A549 (cell line): ENCODE measurements around the gene HDAC10. TPM values are rescaled to one million over a fixed set of nuclear protein-coding genes. Genes with fewer than 3 reads are reported as not detected.

ENCODE experiments used
- ATAC-seq, 2 experiments: fragments of 200-7000 bp in 1 of 2; fragments of >200 bp in 1 of 2; cut with Nextera tagmentation in 1 of 2; cut with Tn5 transposase in 1 of 2; 3 replicates each; pipeline versions ENCODE4 v1.8.0 to v1.9.1; 2018 to 2020; ENCODE audit warnings: mild to moderate bottlenecking in 1 of 2, moderate library complexity in 1 of 2
- CTCF ChIA-PET: fragments of 300-600 bp; sonication (Branson Sonifier 250); formaldehyde crosslinking; extraction: SDS; loops from one replicate; lab custom pipeline; 2021; ENCODE audit warnings: antibody characterized with exemption, inconsistent platforms; lab: Yijun Ruan, JAX
- POLR2A ChIA-PET: fragments of 350-600 bp; formaldehyde crosslinking; extraction: SDS; loops from one replicate; lab custom pipeline; 2021; ENCODE audit warnings: antibody characterized with exemption, inconsistent platforms; lab: Yijun Ruan, JAX
- DNase-seq, 2 experiments: peaks; one replicate each; pipeline versions ENCODE4 v3.0.0 to v3.0.0-alpha.2; 2011 to 2016; ENCODE audit warnings: low read depth in 1 of 2, low spot score in 1 of 2
- FAIRE-seq: peaks from 2 replicates; lab custom pipeline; 2011; peaks lifted over from hg19 to GRCh38; lab: Jason Lieb, UNC
- H3K27ac ChIP-seq, 2 experiments: fragments of >200 bp; sonication (Bioruptor Twin); formaldehyde crosslinking; 3 replicates each; pipeline ENCODE4 v1.5.1; 2016 to 2017
- H3K4me1 ChIP-seq: fragments of >200 bp; sonication (Bioruptor Twin); formaldehyde crosslinking; 3 replicates; pipeline ENCODE4 v1.6.1; 2016
- H3K4me2 ChIP-seq: fragments of >200 bp; sonication (Bioruptor Twin); formaldehyde crosslinking; 3 replicates; pipeline ENCODE4 v1.6.1; 2016
- H3K4me3 ChIP-seq: fragments of >200 bp; sonication (Bioruptor Twin); formaldehyde crosslinking; 3 replicates; pipeline ENCODE4 v1.5.1; 2016
- H3K9me3 ChIP-seq: fragments of >200 bp; sonication (Bioruptor Twin); formaldehyde crosslinking; 3 replicates; pipeline ENCODE4 v1.6.1; 2016
- ATOH8 ChIP-seq: fragments of 250-450 bp; sonication (Bioruptor Pico); IDR thresholded peaks from 2 replicates; pipeline ENCODE4 v1.5.0; 2020; ENCODE audit warnings: low read depth, mild to moderate bottlenecking, moderate library complexity
- BCL3 ChIP-seq: fragments of >200 bp; sonication (Bioruptor Twin); formaldehyde crosslinking; IDR thresholded peaks from 3 replicates; pipeline ENCODE4 v1.6.1; 2016
- BHLHE40 ChIP-seq: IDR thresholded peaks from 2 replicates; pipeline ENCODE4 v1.6.1; 2012; ENCODE audit warnings: low read depth, low read length, inconsistent platforms
- CBX2 ChIP-seq: fragments of 200-600 bp; sonication (generic); IDR thresholded peaks from 2 replicates; pipeline ENCODE4 v1.6.1; 2016; ENCODE audit warnings: low read depth, mild to moderate bottlenecking, borderline replicate concordance
- CBX8 ChIP-seq: fragments of 200-600 bp; sonication (generic); IDR thresholded peaks from 2 replicates; pipeline ENCODE4 v1.6.1; 2016
- CEBPB ChIP-seq, 2 experiments: fragments of >200 bp in 1 of 2; sonication (Bioruptor Twin) in 1 of 2; formaldehyde crosslinking in 1 of 2; IDR thresholded peaks; 2 replicates each; pipeline ENCODE4 v1.6.1; 2012 to 2016
- EP300 ChIP-seq, 2 experiments: fragments of >200 bp; sonication (Bioruptor Twin); formaldehyde crosslinking; IDR thresholded peaks; 2 replicates in 1 of 2; 3 replicates in 1 of 2; pipeline ENCODE4 v1.6.1; 2016 to 2017
- FOSB ChIP-seq: fragments of 250-450 bp; sonication (Bioruptor Pico); IDR thresholded peaks from 2 replicates; pipeline ENCODE4 v1.5.0; 2020; ENCODE audit warnings: mild to moderate bottlenecking, moderate library complexity
- FOSL2 ChIP-seq, 2 experiments: fragments of 450-650 bp in 1 of 2; fragments of >200 bp in 1 of 2; sonication (Bioruptor Twin) in 1 of 2; formaldehyde crosslinking; IDR thresholded peaks; 2 replicates each; pipeline versions ENCODE4 v1.5.0 to v1.6.1; 2016 to 2020; ENCODE audit warnings: mild to moderate bottlenecking in 1 of 2, moderate library complexity in 1 of 2
- GATA3 ChIP-seq: IDR thresholded peaks from 2 replicates; pipeline ENCODE4 v1.6.1; 2012; ENCODE audit warnings: borderline replicate concordance
- HDAC2 ChIP-seq: fragments of 200-600 bp; sonication (generic); IDR thresholded peaks from 2 replicates; pipeline ENCODE4 v1.6.1; 2016
- HOXB13 ChIP-seq: fragments of 250-450 bp; sonication (Bioruptor Pico); IDR thresholded peaks from 2 replicates; pipeline ENCODE4 v1.5.0; 2020; ENCODE audit warnings: low read depth, mild to moderate bottlenecking, moderate library complexity
- JUN ChIP-seq, 2 experiments: fragments of >200 bp; sonication (Bioruptor Twin); formaldehyde crosslinking; IDR thresholded peaks; 2 replicates in 1 of 2; 3 replicates in 1 of 2; pipeline ENCODE4 v1.6.1; 2016 to 2017
- KDM1A ChIP-seq: fragments of 200-600 bp; sonication (generic); IDR thresholded peaks from 2 replicates; pipeline ENCODE4 v1.6.1; 2016; ENCODE audit warnings: low read depth, mild to moderate bottlenecking
- MAZ ChIP-seq: fragments of 150-350 bp; IDR thresholded peaks from 2 replicates; pipeline ENCODE4 v1.6.1; 2014; ENCODE audit warnings: antibody characterized with exemption, low read depth, low read length, borderline replicate concordance
- NPAS2 ChIP-seq: fragments of 250-450 bp; sonication (Bioruptor Pico); IDR thresholded peaks from 2 replicates; pipeline ENCODE4 v1.8.0; 2022; ENCODE audit warnings: mild to moderate bottlenecking, moderate library complexity, borderline replicate concordance
- PHF8 ChIP-seq: fragments of 200-600 bp; sonication (generic); IDR thresholded peaks from 2 replicates; pipeline ENCODE4 v1.6.1; 2016; ENCODE audit warnings: low read depth, mild to moderate bottlenecking, antibody characterized with exemption, moderate library complexity, borderline replicate concordance
- POLR2AphosphoS2 ChIP-seq: conservative IDR thresholded peaks from 2 replicates; pipeline ENCODE4 v1.6.1; 2012; ENCODE audit warnings: low read length, improper control_type of control experiment, inconsistent platforms
- REST ChIP-seq: fragments of 200-600 bp; sonication (generic); IDR thresholded peaks from 2 replicates; pipeline ENCODE4 v1.6.1; 2016; ENCODE audit warnings: antibody characterized with exemption, mild to moderate bottlenecking, moderate library complexity
- SREBF2 ChIP-seq: fragments of 450-650 bp; IDR thresholded peaks from 2 replicates; pipeline ENCODE4 v1.6.1; 2014; ENCODE audit warnings: mild to moderate bottlenecking, moderate library complexity
- TFCP2L1 ChIP-seq: fragments of 250-450 bp; sonication (Bioruptor Pico); IDR thresholded peaks from 2 replicates; pipeline ENCODE4 v1.5.0; 2021; ENCODE audit warnings: mild to moderate bottlenecking
- ZC3H11A ChIP-seq: fragments of 450-650 bp; IDR thresholded peaks from 2 replicates; pipeline ENCODE4 v1.6.1; 2014; ENCODE audit warnings: antibody characterized with exemption, mild to moderate bottlenecking
- ZFP36 ChIP-seq: fragments of 450-650 bp; IDR thresholded peaks from 2 replicates; pipeline ENCODE4 v1.6.1; 2014; ENCODE audit warnings: borderline replicate concordance; ENCODE audit not compliant: partially characterized antibody
- ZNF302 ChIP-seq: fragments of 250-450 bp; sonication (Bioruptor Pico); IDR thresholded peaks from 2 replicates; pipeline ENCODE4 v1.9.0; 2021; ENCODE audit warnings: inconsistent platforms, mild to moderate bottlenecking, moderate library complexity
- WGBS: methylation state at CpG from one replicate; pipeline ENCODE4 v1.1.6; 2017; ENCODE audit errors: missing lambda C conversion rate; 5-methylcytosine and 5-hydroxymethylcytosine counted together
- polyA plus RNA-seq, 4 experiments: library from polyadenylated mRNA; depleted of rRNA in 3 of 4; stranded (reverse); fragments of >200 nt; fragmentation: RNase III in 1 of 4; extraction: RNeasy Plus Mini Kit Qiagen cat#74134 plus additional on column Dnase treatment in 1 of 4; gene quantifications; 2 replicates in 3 of 4; 3 replicates in 1 of 4; pipeline ENCODE4 v1.2.3, GENCODE V29; 2011 to 2017
- TF ChIP-seq, protein P1 (sequence below): fragments of 450-650 bp; IDR thresholded peaks from 2 replicates; pipeline ENCODE4 v1.6.1; 2014; ENCODE audit warnings: antibody characterized with exemption
- TF ChIP-seq, protein P2 (sequence below): fragments of 250-450 bp; sonication (Bioruptor Pico); IDR thresholded peaks from 2 replicates; pipeline ENCODE4 v1.5.0; 2021; ENCODE audit warnings: mild to moderate bottlenecking, moderate library complexity, borderline replicate concordance

HDAC10 gene
- polyA plus RNA-seq, 2 of the 4 experiments (the other 2 are of a cell fraction), result 2.4 to 12.0 TPM

- no peak for DNase-seq
- ChIA-PET CTCF (interaction anchor here (1.1 to 4.8 kb wide), 3 partner anchors 9 to 13 kb away, joined by 4 to 27 read pairs (median 4); partner anchors contain the start of gene HDAC10), POLR2A (no interaction called here)
- WGBS, result 89% methylated on average over 10 of the region's 15 CpGs
- Histone ChIP-seq H3K4me1 (peaks cover 44% of the 10 kb centered on the region), H3K4me3 (no peak overlapping the region), H3K27ac (no peak overlapping the region), H3K9me3 (no peaks in the 10 kb centered on the region), H3K4me2 (no peak overlapping the region)
- no peak for FAIRE-seq
- TF ChIP-seq, protein P1, sequence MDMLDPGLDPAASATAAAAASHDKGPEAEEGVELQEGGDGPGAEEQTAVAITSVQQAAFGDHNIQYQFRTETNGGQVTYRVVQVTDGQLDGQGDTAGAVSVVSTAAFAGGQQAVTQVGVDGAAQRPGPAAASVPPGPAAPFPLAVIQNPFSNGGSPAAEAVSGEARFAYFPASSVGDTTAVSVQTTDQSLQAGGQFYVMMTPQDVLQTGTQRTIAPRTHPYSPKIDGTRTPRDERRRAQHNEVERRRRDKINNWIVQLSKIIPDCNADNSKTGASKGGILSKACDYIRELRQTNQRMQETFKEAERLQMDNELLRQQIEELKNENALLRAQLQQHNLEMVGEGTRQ, result no peak
- TF ChIP-seq FOSB (CRISPR knock-in tag) (no peak), TFCP2L1 (CRISPR knock-in tag) (no peak), HOXB13 (no peak), CBX2 (no peak), ZC3H11A (no peak), ZFP36 (no peak), PHF8 (no peak), HDAC2 (no peak), CEBPB (IDR thresholded peaks at IDR 0.05) (no peak), NPAS2 (CRISPR knock-in tag) (no peak), ZNF302 (CRISPR knock-in tag) (no peak), SREBF2 (no peak), KDM1A (no peak), MAZ (no peak), FOSL2 (IDR thresholded peaks at IDR 0.05) (no peak), FOSL2 (CRISPR knock-in tag; IDR thresholded peaks at IDR 0.05) (no peak), POLR2AphosphoS2 (no peak), GATA3 (no peak)
- TF ChIP-seq, protein P2, sequence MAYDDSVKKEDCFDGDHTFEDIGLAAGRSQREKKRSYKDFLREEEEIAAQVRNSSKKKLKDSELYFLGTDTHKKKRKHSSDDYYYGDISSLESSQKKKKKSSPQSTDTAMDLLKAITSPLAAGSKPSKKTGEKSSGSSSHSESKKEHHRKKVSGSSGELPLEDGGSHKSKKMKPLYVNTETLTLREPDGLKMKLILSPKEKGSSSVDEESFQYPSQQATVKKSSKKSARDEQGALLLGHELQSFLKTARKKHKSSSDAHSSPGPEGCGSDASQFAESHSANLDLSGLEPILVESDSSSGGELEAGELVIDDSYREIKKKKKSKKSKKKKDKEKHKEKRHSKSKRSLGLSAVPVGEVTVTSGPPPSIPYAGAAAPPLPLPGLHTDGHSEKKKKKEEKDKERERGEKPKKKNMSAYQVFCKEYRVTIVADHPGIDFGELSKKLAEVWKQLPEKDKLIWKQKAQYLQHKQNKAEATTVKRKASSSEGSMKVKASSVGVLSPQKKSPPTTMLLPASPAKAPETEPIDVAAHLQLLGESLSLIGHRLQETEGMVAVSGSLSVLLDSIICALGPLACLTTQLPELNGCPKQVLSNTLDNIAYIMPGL (CRISPR knock-in tag), result no peak
- no peak for ATAC-seq
These were observed 14.0 kb upstream of the HDAC10 start for GRCh38 chr22:50264946-50265669.

DNA sequence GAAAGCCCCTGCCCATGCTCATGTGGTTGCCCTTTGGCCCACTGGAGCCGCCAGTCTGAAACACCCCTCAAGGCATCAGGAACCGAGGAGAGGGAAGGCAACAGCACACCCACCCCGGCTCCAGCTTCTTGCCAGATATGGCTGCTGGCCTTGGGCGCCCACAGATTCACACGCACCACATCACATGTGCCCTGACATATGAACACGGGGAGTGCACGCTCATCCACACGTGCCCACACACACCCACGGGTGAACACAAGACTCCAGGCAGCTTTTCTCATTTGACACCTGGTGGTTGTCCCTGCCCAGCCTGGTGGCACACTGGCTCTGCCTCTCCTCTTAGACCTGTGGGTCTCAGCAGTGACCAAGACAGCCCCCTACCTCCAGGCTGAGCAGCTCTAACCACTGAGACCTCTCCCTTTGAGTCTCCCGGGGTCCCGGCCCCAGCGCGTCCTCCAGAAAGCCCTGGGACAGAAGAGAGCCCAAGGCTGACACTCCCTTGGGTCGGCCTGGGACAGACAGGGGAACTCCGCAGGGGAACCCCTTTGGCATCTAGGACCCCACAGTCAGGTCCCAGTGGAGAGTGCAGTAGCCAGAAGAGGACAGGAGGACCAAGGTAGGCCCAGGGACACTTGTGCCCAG is 13.2 kb upstream of the HDAC10 start:
- POLR2A ChIA-PET, result no interaction called here
- Histone ChIP-seq H3K27ac (no peak overlapping the region), H3K4me3 (no peak overlapping the region), H3K4me2 (no peak overlapping the region), H3K4me1 (peaks cover 40% of the 10 kb centered on the region), H3K9me3 (no peaks in the 10 kb centered on the region)
- no peak for ATAC-seq
- no peak for DNase-seq
- 92% methylated on average over 6 of the region's 15 CpGs for WGBS
- no peak for FAIRE-seq
- CTCF ChIA-PET, result interaction anchor here (1.1 to 4.8 kb wide), 7 partner anchors 10 to 261 kb away, joined by 4 to 27 read pairs (median 4); partner anchors contain the start of genes HDAC10 and SCO2
- TF ChIP-seq ATOH8, result no peak
- no peak for TF ChIP-seq EP300 (IDR thresholded peaks at IDR 0.05)
- no peak for TF ChIP-seq NPAS2 (CRISPR knock-in tag)
- no peak for TF ChIP-seq REST
- no peak for TF ChIP-seq JUN (IDR thresholded peaks at IDR 0.05)
- no peak for TF ChIP-seq BHLHE40
- no peak for TF ChIP-seq PHF8
- TF ChIP-seq BCL3, result no peak
- TF ChIP-seq, protein P1, result no peak
- TF ChIP-seq KDM1A, result no peak
- no peak for TF ChIP-seq CBX8
